HG02678 (cell line): ENCODE data around the gene SECISBP2.
A peak's percentile ranks its signal among the peaks of the same experiment; 100 is the strongest.

Experiments
- ATAC-seq: cut with Tn5 transposase; IDR thresholded peaks from one replicate; pipeline ENCODE4 v1.9.1; 2021; ENCODE audit warnings: mild to moderate bottlenecking, moderate library complexity; ENCODE audit not compliant: unreplicated experiment

Gene SECISBP2

GRCh38 chr9:89400403-89401116 is 82.3 kb downstream of the SECISBP2 start:
- peak; percentile 83 for ATAC-seq

- ATAC-seq = no peak
Measured at GRCh38 chr9:89402695-89403427, 84.6 kb downstream of the SECISBP2 start.

GRCh38 chr9:89404074-89404473 is 85.8 kb downstream of the SECISBP2 start:
- no peak for ATAC-seq

GRCh38 chr9:89405826-89406225 is 87.5 kb downstream of the SECISBP2 start:
- ATAC-seq = peak; percentile 57

GRCh38 chr9:89407070-89407469 is 88.8 kb downstream of the SECISBP2 start:
- ATAC-seq = no peak

GRCh38 chr9:89408628-89409101 is 90.4 kb downstream of the SECISBP2 start:
- no peak for ATAC-seq
